Pancreas (tissue), 10 donors: Measurements from ENCODE around the gene PKD1L1. TPM values are rescaled to one million over a fixed set of nuclear protein-coding genes. Genes with fewer than 3 reads are reported as not detected.

Experiments
- ATAC-seq, 4 donors: fragments of 200-7000 bp; cut with Tn5 transposase; one replicate each; pipeline versions ENCODE4 v1.8.0 to v1.9.1; 2020; ENCODE audit warnings: mild to moderate bottlenecking in 4 of 4, moderate library complexity in 4 of 4
- DNase-seq, 6 donors: peaks; one replicate each; pipeline ENCODE4 v3.0.0-alpha.2; 2020
- FAIRE-seq: peaks from 2 replicates; lab custom pipeline; 2012; peaks lifted over from hg19 to GRCh38; lab: Jason Lieb, UNC
- H3K27ac ChIP-seq, 4 donors: fragments of 200-600 bp; sonication (generic); 1 replicate in 3 of 4; 2 replicates in 1 of 4; pipeline versions ENCODE4 v1.5.0 to v1.8.0; 2020
- H3K27me3 ChIP-seq, 4 donors: fragments of 200-600 bp; one replicate each; pipeline ENCODE4 v1.8.0; 2021
- H3K36me3 ChIP-seq, 3 donors: fragments of 200-600 bp; sonication (generic) in 1 of 3; one replicate each; pipeline versions ENCODE4 v1.5.0 to v1.8.0; 2020 to 2021
- H3K4me1 ChIP-seq, 3 donors: fragments of 200-600 bp; one replicate each; pipeline ENCODE4 v1.8.0; 2021
- H3K4me3 ChIP-seq, 4 donors: fragments of 200-600 bp; sonication (generic) in 2 of 4; one replicate each; pipeline versions ENCODE4 v1.5.0 to v1.8.0; 2020 to 2021
- H3K9me3 ChIP-seq, 4 donors: fragments of 200-600 bp; one replicate each; pipeline ENCODE4 v1.8.0; 2021
- CTCF ChIP-seq, 4 donors: fragments of 200-600 bp; sonication (generic) in 3 of 4; IDR thresholded peaks; one replicate each; pipeline versions ENCODE4 v1.5.0 to v1.8.0; 2021; ENCODE audit warnings: antibody characterized with exemption in 4 of 4
- WGBS, 2 donors: extraction: QIAGEN DNeasy Blood & Tissue Kit; methylation state at CpG; one replicate each; pipeline ENCODE4 v1.1.7; 2013; 5-methylcytosine and 5-hydroxymethylcytosine counted together
- intact Hi-C, 3 donors: fragments of 100-400 bp; cut with DNase I; formaldehyde crosslinking; loops; one replicate each; pipeline versions ENCODE4 v1.11.1 to v1.14.2; 2022
- polyA plus RNA-seq, 2 donors: library from polyadenylated mRNA; stranded (reverse); fragments of 200-250 nt; gene quantifications; one replicate each; pipeline ENCODE4 v1.2.3, GENCODE V29; 2013
- total RNA-seq, 6 donors: library from RNA; stranded (reverse); fragmentation: NEBNext Ultra II Directional in 4 of 6; extraction: Animal tissue kit (Norgen Biotek cat#: 25700) in 4 of 6; gene quantifications; one replicate each; pipeline versions ENCODE4 v1.2.1 to v1.2.4, GENCODE V29; 2021 to 2023
- donor health status: healthy with polysubstance abuse.
- donor health status: DM: no; HTN: no; CAD: no; lungs with moderate emphysema.
- donor health status: DM: no; HTN: no; CAD: no.
- donor health status: control.
- donor health status: control.
- donor health status: Bipolar disorder and iron deficiency.
- donor health status: DM: yes; HTN: yes; CAD: no.
- donor health status: DM: no; HTN: no; CAD: no.
- donor health status: DM: no; HTN: no; CAD: no.
- donor health status: DM: yes; HTN: yes; CAD: no.

Gene PKD1L1
- total and polyA plus RNA-seq, 8 donors, result 0.03 to 0.54 (median 0.13) TPM

GRCh38 chr7:47957156-47957555 is 8.9 kb upstream of the PKD1L1 start:
- Histone ChIP-seq H3K27ac (no peak overlapping the region), H3K4me1 (no peaks in the 10 kb centered on the region), H3K27me3 (no peaks in the 10 kb centered on the region), H3K9me3 (no peaks in the 10 kb centered on the region), H3K36me3 (peaks cover 0 to 10% (median 3%) of the 10 kb centered on the region in 3 donors), H3K4me3 (no peak overlapping the region)
- ATAC-seq, result no peak
- DNase-seq, result no peak
- intact Hi-C loops, result no loop called here
- FAIRE-seq, result no peak
- WGBS, 2 donors, result 80 to 84% methylated on average over 6 of the region's 6 CpGs
- no peak for TF ChIP-seq CTCF (IDR thresholded peaks at IDR 0.05)

GRCh38 chr7:47956220-47956619 is 8.0 kb upstream of the PKD1L1 start:
- FAIRE-seq (no peak), DNase-seq (no peak), ATAC-seq (no peak)
- intact Hi-C loops, result no loop called here
- Histone ChIP-seq H3K4me3 (no peak overlapping the region), H3K4me1 (no peaks in the 10 kb centered on the region), H3K27ac (no peak overlapping the region), H3K9me3 (no peaks in the 10 kb centered on the region), H3K27me3 (no peaks in the 10 kb centered on the region), H3K36me3 (peaks cover 0 to 6% (median 0%) of the 10 kb centered on the region in 3 donors)
- 88 to 89% methylated on average over 6 of the region's 6 CpGs for WGBS, 2 donors
- no peak for TF ChIP-seq CTCF (IDR thresholded peaks at IDR 0.05)

- 95 to 96% methylated on average over 4 of the region's 4 CpGs for WGBS, 2 donors
- FAIRE-seq, result no peak
- H3K27me3 ChIP-seq, result no peaks in the 10 kb centered on the region
- DNase-seq, result no peak
- intact Hi-C loops, result no loop called here
- H3K4me1 ChIP-seq, result no peaks in the 10 kb centered on the region
- no peak overlapping the region for H3K27ac ChIP-seq
- peaks cover 0 to 6% (median 0%) of the 10 kb centered on the region in 3 donors for H3K36me3 ChIP-seq
- no peaks in the 10 kb centered on the region for H3K9me3 ChIP-seq
- no peak overlapping the region for H3K4me3 ChIP-seq
- TF ChIP-seq CTCF (IDR thresholded peaks at IDR 0.05), result no peak
- ATAC-seq, result no peak
These were observed 6.1 kb upstream of the PKD1L1 start for GRCh38 chr7:47954231-47954911.

- 87 to 91% methylated on average over 4 of the region's 4 CpGs for WGBS, 2 donors
- no peaks in the 10 kb centered on the region for H3K27me3 ChIP-seq
- H3K27ac ChIP-seq, result no peak overlapping the region
- H3K4me3 ChIP-seq, result no peak overlapping the region
- no peak for FAIRE-seq
- no peak for TF ChIP-seq CTCF (IDR thresholded peaks at IDR 0.05)
- intact Hi-C loops, result no loop called here
- peaks cover 0 to 6% (median 0%) of the 10 kb centered on the region in 3 donors for H3K36me3 ChIP-seq
- H3K4me1 ChIP-seq, result no peaks in the 10 kb centered on the region
- H3K9me3 ChIP-seq, result no peaks in the 10 kb centered on the region
- DNase-seq, result no peak
- no peak for ATAC-seq
These were observed 5.6 kb upstream of the PKD1L1 start for GRCh38 chr7:47953822-47954221.

- WGBS, 2 donors, result 66 to 69% methylated on average over 4 of the region's 4 CpGs
- no peak for FAIRE-seq
- Histone ChIP-seq H3K9me3 (no peaks in the 10 kb centered on the region), H3K27me3 (no peaks in the 10 kb centered on the region), H3K36me3 (peaks cover 0 to 6% (median 0%) of the 10 kb centered on the region in 3 donors), H3K4me1 (no peaks in the 10 kb centered on the region), H3K4me3 (no peak overlapping the region), H3K27ac (no peak overlapping the region)
- intact Hi-C loops, result no loop called here
- no peak for DNase-seq
- no peak for ATAC-seq
- TF ChIP-seq CTCF (IDR thresholded peaks at IDR 0.05), result no peak
These were observed 4.0 kb upstream of the PKD1L1 start for GRCh38 chr7:47952224-47952623.
